NB4 (cell line): ENCODE data around the gene SEPTIN10.

Source experiments
- CTCF ChIP-seq: IDR thresholded peaks from one replicate; pipeline ENCODE4 v1.5.1; 2012; ENCODE audit warnings: low read depth, low read length
- POLR2A ChIP-seq: IDR thresholded peaks from 2 replicates; pipeline ENCODE4 v1.6.1; 2011; ENCODE audit warnings: mild to moderate bottlenecking; ENCODE audit not compliant: insufficient read length; ENCODE audit errors: extremely low read depth

GRCh38 chr2:109549016-109549590, 64.7 kb downstream of the SEPTIN10 start:
- TF ChIP-seq CTCF (no peak), POLR2A (no peak)
